ENCODE data around the gene ROGDI. TPM values are rescaled to one million over a fixed set of nuclear protein-coding genes. Genes with fewer than 3 reads are reported as not detected.

ROGDI gene
- total and polyA plus RNA-seq, 2 of the 13 experiments (the other 11 are each of a cell fraction or from before 2014, with no cell fraction given), result 19.2 to 42.1 TPM

- TF ChIP-seq, protein P1, sequence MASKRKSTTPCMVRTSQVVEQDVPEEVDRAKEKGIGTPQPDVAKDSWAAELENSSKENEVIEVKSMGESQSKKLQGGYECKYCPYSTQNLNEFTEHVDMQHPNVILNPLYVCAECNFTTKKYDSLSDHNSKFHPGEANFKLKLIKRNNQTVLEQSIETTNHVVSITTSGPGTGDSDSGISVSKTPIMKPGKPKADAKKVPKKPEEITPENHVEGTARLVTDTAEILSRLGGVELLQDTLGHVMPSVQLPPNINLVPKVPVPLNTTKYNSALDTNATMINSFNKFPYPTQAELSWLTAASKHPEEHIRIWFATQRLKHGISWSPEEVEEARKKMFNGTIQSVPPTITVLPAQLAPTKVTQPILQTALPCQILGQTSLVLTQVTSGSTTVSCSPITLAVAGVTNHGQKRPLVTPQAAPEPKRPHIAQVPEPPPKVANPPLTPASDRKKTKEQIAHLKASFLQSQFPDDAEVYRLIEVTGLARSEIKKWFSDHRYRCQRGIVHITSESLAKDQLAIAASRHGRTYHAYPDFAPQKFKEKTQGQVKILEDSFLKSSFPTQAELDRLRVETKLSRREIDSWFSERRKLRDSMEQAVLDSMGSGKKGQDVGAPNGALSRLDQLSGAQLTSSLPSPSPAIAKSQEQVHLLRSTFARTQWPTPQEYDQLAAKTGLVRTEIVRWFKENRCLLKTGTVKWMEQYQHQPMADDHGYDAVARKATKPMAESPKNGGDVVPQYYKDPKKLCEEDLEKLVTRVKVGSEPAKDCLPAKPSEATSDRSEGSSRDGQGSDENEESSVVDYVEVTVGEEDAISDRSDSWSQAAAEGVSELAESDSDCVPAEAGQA (IDR thresholded peaks at IDR 0.05; ENCODE audit: low read depth), result no peak
- TF ChIP-seq, protein P1 (CRISPR knock-in tag; IDR thresholded peaks at IDR 0.05; ENCODE audit: borderline replicate concordance), result no peak
- TF ChIP-seq, protein P2, sequence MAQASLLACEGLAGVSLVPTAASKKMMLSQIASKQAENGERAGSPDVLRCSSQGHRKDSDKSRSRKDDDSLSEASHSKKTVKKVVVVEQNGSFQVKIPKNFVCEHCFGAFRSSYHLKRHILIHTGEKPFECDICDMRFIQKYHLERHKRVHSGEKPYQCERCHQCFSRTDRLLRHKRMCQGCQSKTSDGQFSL (CRISPR knock-in tag; IDR thresholded peaks at IDR 0.05), result no peak
- TF ChIP-seq ASH2L (IDR thresholded peaks at IDR 0.05; ENCODE audit: insufficient read length, low read depth, low read length) (peak; percentile 28), ZC3H13 (CRISPR knock-in tag; IDR thresholded peaks at IDR 0.05) (no peak), FOXA3 (CRISPR knock-in tag; IDR thresholded peaks at IDR 0.05) (no peak; the same call in 1 of the 2 replicates), AGO2 (optimal IDR thresholded peaks at IDR 0.05; ENCODE audit: low read depth, low read length) (no peak), ZNF382 (CRISPR knock-in tag; IDR thresholded peaks at IDR 0.05; ENCODE audit: borderline replicate concordance) (no peak), MBD4 (IDR thresholded peaks at IDR 0.05; ENCODE audit: borderline replicate concordance, low read length) (no peak)
- TF ChIP-seq, protein P3, sequence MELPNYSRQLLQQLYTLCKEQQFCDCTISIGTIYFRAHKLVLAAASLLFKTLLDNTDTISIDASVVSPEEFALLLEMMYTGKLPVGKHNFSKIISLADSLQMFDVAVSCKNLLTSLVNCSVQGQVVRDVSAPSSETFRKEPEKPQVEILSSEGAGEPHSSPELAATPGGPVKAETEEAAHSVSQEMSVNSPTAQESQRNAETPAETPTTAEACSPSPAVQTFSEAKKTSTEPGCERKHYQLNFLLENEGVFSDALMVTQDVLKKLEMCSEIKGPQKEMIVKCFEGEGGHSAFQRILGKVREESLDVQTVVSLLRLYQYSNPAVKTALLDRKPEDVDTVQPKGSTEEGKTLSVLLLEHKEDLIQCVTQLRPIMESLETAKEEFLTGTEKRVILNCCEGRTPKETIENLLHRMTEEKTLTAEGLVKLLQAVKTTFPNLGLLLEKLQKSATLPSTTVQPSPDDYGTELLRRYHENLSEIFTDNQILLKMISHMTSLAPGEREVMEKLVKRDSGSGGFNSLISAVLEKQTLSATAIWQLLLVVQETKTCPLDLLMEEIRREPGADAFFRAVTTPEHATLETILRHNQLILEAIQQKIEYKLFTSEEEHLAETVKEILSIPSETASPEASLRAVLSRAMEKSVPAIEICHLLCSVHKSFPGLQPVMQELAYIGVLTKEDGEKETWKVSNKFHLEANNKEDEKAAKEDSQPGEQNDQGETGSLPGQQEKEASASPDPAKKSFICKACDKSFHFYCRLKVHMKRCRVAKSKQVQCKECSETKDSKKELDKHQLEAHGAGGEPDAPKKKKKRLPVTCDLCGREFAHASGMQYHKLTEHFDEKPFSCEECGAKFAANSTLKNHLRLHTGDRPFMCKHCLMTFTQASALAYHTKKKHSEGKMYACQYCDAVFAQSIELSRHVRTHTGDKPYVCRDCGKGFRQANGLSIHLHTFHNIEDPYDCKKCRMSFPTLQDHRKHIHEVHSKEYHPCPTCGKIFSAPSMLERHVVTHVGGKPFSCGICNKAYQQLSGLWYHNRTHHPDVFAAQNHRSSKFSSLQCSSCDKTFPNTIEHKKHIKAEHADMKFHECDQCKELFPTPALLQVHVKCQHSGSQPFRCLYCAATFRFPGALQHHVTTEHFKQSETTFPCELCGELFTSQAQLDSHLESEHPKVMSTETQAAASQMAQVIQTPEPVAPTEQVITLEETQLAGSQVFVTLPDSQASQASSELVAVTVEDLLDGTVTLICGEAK (IDR thresholded peaks at IDR 0.05), result no peak
- TF ChIP-seq, protein P3 (CRISPR knock-in tag; IDR thresholded peaks at IDR 0.05), result peak; percentile 51; the same call in 1 of the 2 replicates
- TF ChIP-seq, protein P4, sequence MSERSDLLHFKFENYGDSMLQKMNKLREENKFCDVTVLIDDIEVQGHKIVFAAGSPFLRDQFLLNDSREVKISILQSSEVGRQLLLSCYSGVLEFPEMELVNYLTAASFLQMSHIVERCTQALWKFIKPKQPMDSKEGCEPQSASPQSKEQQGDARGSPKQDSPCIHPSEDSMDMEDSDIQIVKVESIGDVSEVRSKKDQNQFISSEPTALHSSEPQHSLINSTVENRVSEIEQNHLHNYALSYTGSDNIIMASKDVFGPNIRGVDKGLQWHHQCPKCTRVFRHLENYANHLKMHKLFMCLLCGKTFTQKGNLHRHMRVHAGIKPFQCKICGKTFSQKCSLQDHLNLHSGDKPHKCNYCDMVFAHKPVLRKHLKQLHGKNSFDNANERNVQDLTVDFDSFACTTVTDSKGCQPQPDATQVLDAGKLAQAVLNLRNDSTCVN (CRISPR knock-in tag; IDR thresholded peaks at IDR 0.05; ENCODE audit: borderline replicate concordance), result 0 out of 2 replicates have a peak, but pooled peaks have one; percentile 37
These were observed at the start of gene ROGDI (continued) for GRCh38 chr16:4801962-4802658.
